HEK293 (cell line): ENCODE measurements around the gene GALC.

Source experiments
- CTCF ChIA-PET: fragments of 350-600 bp; formaldehyde crosslinking; extraction: SDS; loops from one replicate; lab custom pipeline; 2021; ENCODE audit warnings: antibody characterized with exemption; lab: Yijun Ruan, JAX
- POLR2A ChIA-PET: fragments of 300-600 bp; formaldehyde crosslinking; extraction: SDS; loops from one replicate; lab custom pipeline; 2020; ENCODE audit warnings: antibody characterized with exemption, inconsistent platforms; lab: Yijun Ruan, JAX
- H3K27ac ChIP-seq: fragments of 200-500 bp; sonication (Bioruptor generic); 2 replicates; pipeline ENCODE4 v1.5.1; 2014; ENCODE audit warnings: low read depth, low read length, control low read depth, inconsistent platforms; ENCODE audit errors: extremely low read depth
- H3K36me3 ChIP-seq, 2 experiments: fragments of 200-500 bp in 1 of 2; sonication (Bioruptor generic) in 1 of 2; 1 replicate in 1 of 2; 2 replicates in 1 of 2; pipeline ENCODE4 v1.5.1; 2014 to 2017; ENCODE audit warnings: inconsistent platforms in 2 of 2, low read length in 2 of 2; ENCODE audit not compliant: control insufficient read depth in 2 of 2, insufficient read depth in 1 of 2
- H3K4me1 ChIP-seq: fragments of 200-500 bp; sonication (Bioruptor generic); 2 replicates; pipeline ENCODE4 v1.5.1; 2014; ENCODE audit warnings: mild to moderate bottlenecking, low read length, inconsistent platforms; ENCODE audit not compliant: control insufficient read depth, insufficient read depth
- H3K4me3 ChIP-seq: 2 replicates; pipeline ENCODE4 v1.5.1; 2011; ENCODE audit warnings: low read depth, mild to moderate bottlenecking, control low read depth, low read length, moderate library complexity
- H3K9me3 ChIP-seq: fragments of 200-500 bp; sonication (Bioruptor generic); 2 replicates; pipeline ENCODE4 v1.5.1; 2014; ENCODE audit warnings: low read depth, low read length, inconsistent platforms; ENCODE audit not compliant: control insufficient read depth, insufficient read depth
- BCL11B ChIP-seq: fragments of 450-650 bp; formaldehyde crosslinking; IDR thresholded peaks from 2 replicates; pipeline ENCODE4 v1.5.1; 2016; ENCODE audit warnings: low read depth, missing biosample characterization, missing genetic modification characterization
- EGR2 ChIP-seq: fragments of 450-650 bp; formaldehyde crosslinking; IDR thresholded peaks from 2 replicates; pipeline ENCODE4 v1.5.1; 2016; ENCODE audit warnings: low read depth, missing biosample characterization, missing genetic modification characterization
- GLIS1 ChIP-seq: fragments of 450-650 bp; formaldehyde crosslinking; IDR thresholded peaks from 2 replicates; pipeline ENCODE4 v1.5.1; 2016; ENCODE audit warnings: missing biosample characterization, missing genetic modification characterization
- HIC1 ChIP-seq: fragments of 450-650 bp; formaldehyde crosslinking; IDR thresholded peaks from 2 replicates; pipeline ENCODE4 v1.5.1; 2016; ENCODE audit warnings: missing biosample characterization, missing genetic modification characterization
- HOXD13 ChIP-seq: sonication (generic); formaldehyde crosslinking; IDR thresholded peaks from 2 replicates; pipeline ENCODE4 v1.8.0; 2022; ENCODE audit warnings: missing genetic modification reagents, borderline replicate concordance
- INSM2 ChIP-seq: fragments of 450-650 bp; formaldehyde crosslinking; IDR thresholded peaks from 2 replicates; pipeline ENCODE4 v1.5.1; 2016; ENCODE audit warnings: missing biosample characterization, missing genetic modification characterization
- KLF1 ChIP-seq: fragments of 450-650 bp; formaldehyde crosslinking; IDR thresholded peaks from 2 replicates; pipeline ENCODE4 v1.5.1; 2016; ENCODE audit warnings: missing biosample characterization, missing genetic modification characterization
- MZF1 ChIP-seq: fragments of 450-650 bp; formaldehyde crosslinking; IDR thresholded peaks from 2 replicates; pipeline ENCODE4 v1.5.1; 2017; ENCODE audit warnings: missing biosample characterization, missing genetic modification characterization, borderline replicate concordance
- ZBTB26 ChIP-seq: fragments of 450-650 bp; formaldehyde crosslinking; optimal IDR thresholded peaks from 2 replicates; pipeline ENCODE3; 2016; ENCODE audit warnings: missing biosample characterization, mild to moderate bottlenecking, missing genetic modification characterization
- ZIC2 ChIP-seq: fragments of 450-650 bp; formaldehyde crosslinking; IDR thresholded peaks from 2 replicates; pipeline ENCODE4 v1.5.1; 2016; ENCODE audit warnings: missing biosample characterization, missing genetic modification characterization
- ZNF24 ChIP-seq: fragments of 450-650 bp; formaldehyde crosslinking; IDR thresholded peaks from 2 replicates; pipeline ENCODE4 v1.5.1; 2016; ENCODE audit warnings: missing biosample characterization, missing genetic modification characterization
- ZNF266 ChIP-seq: fragments of 450-650 bp; formaldehyde crosslinking; IDR thresholded peaks from 2 replicates; pipeline ENCODE4 v1.5.1; 2016; ENCODE audit warnings: missing biosample characterization, missing genetic modification characterization, low read depth
- ZNF324 ChIP-seq: fragments of 450-650 bp; formaldehyde crosslinking; IDR thresholded peaks from 2 replicates; pipeline ENCODE4 v1.5.1; 2016; ENCODE audit warnings: missing biosample characterization, missing genetic modification characterization
- ZNF350 ChIP-seq: fragments of 450-650 bp; formaldehyde crosslinking; IDR thresholded peaks from 2 replicates; pipeline ENCODE4 v1.5.0; 2017; ENCODE audit warnings: missing biosample characterization, mild to moderate bottlenecking, missing genetic modification characterization
- ZNF362 ChIP-seq: fragments of 450-650 bp; formaldehyde crosslinking; IDR thresholded peaks from 2 replicates; pipeline ENCODE4 v1.5.1; 2016; ENCODE audit warnings: missing biosample characterization, missing genetic modification characterization
- ZNF426 ChIP-seq: fragments of 450-650 bp; formaldehyde crosslinking; IDR thresholded peaks from 2 replicates; pipeline ENCODE4 v1.5.1; 2017; ENCODE audit warnings: missing biosample characterization, missing genetic modification characterization, mild to moderate bottlenecking, inconsistent platforms, moderate library complexity
- ZNF449 ChIP-seq: fragments of 450-650 bp; formaldehyde crosslinking; IDR thresholded peaks from 2 replicates; pipeline ENCODE4 v1.5.1; 2017; ENCODE audit warnings: missing biosample characterization, mild to moderate bottlenecking, missing genetic modification characterization, moderate library complexity
- ZNF555 ChIP-seq: fragments of 450-650 bp; formaldehyde crosslinking; conservative IDR thresholded peaks from 2 replicates; pipeline ENCODE4 v1.5.1; 2017; ENCODE audit warnings: missing biosample characterization, mild to moderate bottlenecking, missing genetic modification characterization, inconsistent platforms
- ZNF580 ChIP-seq: fragments of 450-650 bp; formaldehyde crosslinking; IDR thresholded peaks from 2 replicates; pipeline ENCODE4 v1.5.1; 2016; ENCODE audit warnings: missing biosample characterization, missing genetic modification characterization
- ZNF596 ChIP-seq: fragments of 450-650 bp; IDR thresholded peaks from 2 replicates; pipeline ENCODE4 v1.5.0; 2018; ENCODE audit warnings: missing biosample characterization, mild to moderate bottlenecking, missing genetic modification characterization, moderate library complexity
- ZNF626 ChIP-seq: fragments of 450-650 bp; sonication (Bioruptor Pico); formaldehyde crosslinking; IDR thresholded peaks from 2 replicates; pipeline ENCODE4 v1.5.1; 2018; ENCODE audit warnings: missing biosample characterization, missing genetic modification characterization, inconsistent platforms
- ZNF639 ChIP-seq: fragments of 450-650 bp; formaldehyde crosslinking; IDR thresholded peaks from 2 replicates; pipeline ENCODE4 v1.5.1; 2016; ENCODE audit warnings: missing biosample characterization, missing genetic modification characterization
- ZNF785 ChIP-seq: fragments of 450-650 bp; formaldehyde crosslinking; IDR thresholded peaks from 2 replicates; pipeline ENCODE4 v1.5.1; 2016; ENCODE audit warnings: missing biosample characterization, missing genetic modification characterization
- ZNF843 ChIP-seq: fragments of 450-650 bp; formaldehyde crosslinking; IDR thresholded peaks from 2 replicates; pipeline ENCODE4 v1.5.1; 2016; ENCODE audit warnings: missing biosample characterization, missing genetic modification characterization
- ZSCAN23 ChIP-seq: fragments of 450-650 bp; formaldehyde crosslinking; IDR thresholded peaks from 2 replicates; pipeline ENCODE4 v1.5.1; 2016; ENCODE audit warnings: missing biosample characterization, missing genetic modification characterization
- ZSCAN4 ChIP-seq: fragments of 450-650 bp; formaldehyde crosslinking; IDR thresholded peaks from 2 replicates; pipeline ENCODE4 v1.5.1; 2017; ENCODE audit warnings: missing biosample characterization, missing genetic modification characterization

GALC gene

GRCh38 chr14:88004506-88005036, 11.6 kb upstream of the GALC start:
- ChIA-PET CTCF (no interaction called here), POLR2A (no interaction called here)
- TF ChIP-seq ZSCAN23 (tag by site-specific recombination) = no peak
- no peak for TF ChIP-seq ZNF350 (tag by site-specific recombination)
- no peak for TF ChIP-seq ZNF843 (tag by site-specific recombination)
- no peak for TF ChIP-seq ZNF266
- TF ChIP-seq ZNF449 (tag by site-specific recombination) = no peak
- no peak for TF ChIP-seq ZNF626
- no peak for TF ChIP-seq HOXD13
- no peak for TF ChIP-seq INSM2 (tag by site-specific recombination)
- no peak for TF ChIP-seq GLIS1 (tag by site-specific recombination)
- TF ChIP-seq ZNF324 (tag by site-specific recombination) = no peak
- no peak for TF ChIP-seq ZNF426 (tag by site-specific recombination)
- no peak for TF ChIP-seq ZNF24 (tag by site-specific recombination)
- TF ChIP-seq ZNF596 (tag by site-specific recombination) = no peak
- no peak overlapping the region for H3K4me3 ChIP-seq
- no peak overlapping the region for H3K27ac ChIP-seq
- H3K9me3 ChIP-seq = no peaks in the 10 kb centered on the region
- no peaks in the 10 kb centered on the region for H3K36me3 ChIP-seq
- no peaks in the 10 kb centered on the region for H3K4me1 ChIP-seq

GRCh38 chr14:88003425-88003824, 10.4 kb upstream of the GALC start:
- no peak for TF ChIP-seq MZF1 (tag by site-specific recombination)
- no peak for TF ChIP-seq BCL11B (tag by site-specific recombination)
- no peak for TF ChIP-seq HIC1
- no peak for TF ChIP-seq ZSCAN4 (tag by site-specific recombination)
- no peak for TF ChIP-seq ZNF555 (tag by site-specific recombination)
- no peak for TF ChIP-seq ZNF785
- TF ChIP-seq ZNF362 = no peak
- TF ChIP-seq EGR2 (tag by site-specific recombination) = no peak
- no peak for TF ChIP-seq ZNF580 (tag by site-specific recombination)
- TF ChIP-seq KLF1 (tag by site-specific recombination) = no peak
- TF ChIP-seq ZBTB26 (tag by site-specific recombination) = no peak
- no peak for TF ChIP-seq ZNF639 (tag by site-specific recombination)
- no peak for TF ChIP-seq ZIC2
- Histone ChIP-seq H3K27ac (no peak overlapping the region), H3K9me3 (no peaks in the 10 kb centered on the region), H3K4me3 (no peak overlapping the region), H3K36me3 (no peaks in the 10 kb centered on the region), H3K4me1 (no peaks in the 10 kb centered on the region)
- POLR2A ChIA-PET = no interaction called here
- CTCF ChIA-PET = no interaction called here
